Loucy (cell line): Measurements from ENCODE around the gene DNASE1.

Source experiments
- H2AFZ ChIP-seq: fragments of 200-600 bp; sonication (generic); 2 replicates; pipeline ENCODE4 v1.6.0; 2016; ENCODE audit warnings: antibody characterized with exemption, mild to moderate bottlenecking, low read length, moderate library complexity
- H3F3A ChIP-seq: fragments of 200-600 bp; 2 replicates; pipeline ENCODE4 v1.6.0; 2016; ENCODE audit warnings: antibody characterized with exemption, low read depth, mild to moderate bottlenecking
- H3K27me3 ChIP-seq: fragments of 200-600 bp; sonication (generic); 2 replicates; pipeline ENCODE4 v1.6.1; 2014; ENCODE audit warnings: low read length, mild to moderate bottlenecking; ENCODE audit not compliant: insufficient read depth, poor library complexity, severe bottlenecking
- H3K36me3 ChIP-seq: fragments of 200-600 bp; sonication (generic); 2 replicates; pipeline ENCODE4 v1.6.1; 2016; ENCODE audit warnings: low read length; ENCODE audit not compliant: insufficient read depth
- H3K4me1 ChIP-seq: fragments of 200-600 bp; sonication (generic); 2 replicates; pipeline ENCODE4 v1.5.1; 2014; ENCODE audit warnings: low read length, mild to moderate bottlenecking; ENCODE audit not compliant: insufficient read depth, poor library complexity, severe bottlenecking
- H3K4me2 ChIP-seq: fragments of 200-600 bp; sonication (generic); 2 replicates; pipeline ENCODE4 v1.6.0; 2014; ENCODE audit warnings: antibody characterized with exemption, low read length, low read depth, mild to moderate bottlenecking; ENCODE audit not compliant: poor library complexity, severe bottlenecking
- H3K4me3 ChIP-seq: fragments of 200-600 bp; sonication (generic); 2 replicates; pipeline ENCODE4 v1.5.1; 2014; ENCODE audit warnings: low read length, mild to moderate bottlenecking, mixed read lengths; ENCODE audit not compliant: poor library complexity, severe bottlenecking
- H3K79me2 ChIP-seq: fragments of 200-600 bp; sonication (generic); 2 replicates; pipeline ENCODE4 v1.6.1; 2014; ENCODE audit warnings: low read length; ENCODE audit not compliant: insufficient read depth
- H3K9ac ChIP-seq: fragments of 200-600 bp; sonication (generic); 2 replicates; pipeline ENCODE4 v1.6.0; 2014; ENCODE audit warnings: mild to moderate bottlenecking, low read depth, low read length, moderate library complexity; ENCODE audit not compliant: poor library complexity, severe bottlenecking
- H3K9me2 ChIP-seq: fragments of 200-600 bp; sonication (generic); replicated peaks from 2 replicates; pipeline ENCODE4 v1.6.1; 2016; ENCODE audit warnings: low read depth, low read length, mixed read lengths
- H3K9me3 ChIP-seq: fragments of 200-600 bp; sonication (generic); 2 replicates; pipeline ENCODE4 v1.6.1; 2014; ENCODE audit warnings: mild to moderate bottlenecking, antibody characterized with exemption, low read length, low read depth; ENCODE audit not compliant: insufficient read depth
- H4K20me1 ChIP-seq: fragments of 200-600 bp; sonication (generic); 2 replicates; pipeline ENCODE4 v1.6.0; 2014; ENCODE audit warnings: antibody characterized with exemption, low read length, mild to moderate bottlenecking; ENCODE audit not compliant: insufficient read depth, poor library complexity, severe bottlenecking
- EZH2phosphoT487 ChIP-seq: fragments of 200-600 bp; IDR thresholded peaks from 2 replicates; pipeline ENCODE4 v1.6.1; 2018; ENCODE audit warnings: antibody characterized with exemption, mild to moderate bottlenecking, moderate library complexity, borderline replicate concordance
- TF ChIP-seq, protein P1 (sequence below): fragments of 200-600 bp; sonication (generic); conservative IDR thresholded peaks from 2 replicates; pipeline ENCODE4 v1.5.1; 2014; ENCODE audit warnings: mild to moderate bottlenecking, antibody characterized with exemption, low read length

DNASE1 gene

DNA sequence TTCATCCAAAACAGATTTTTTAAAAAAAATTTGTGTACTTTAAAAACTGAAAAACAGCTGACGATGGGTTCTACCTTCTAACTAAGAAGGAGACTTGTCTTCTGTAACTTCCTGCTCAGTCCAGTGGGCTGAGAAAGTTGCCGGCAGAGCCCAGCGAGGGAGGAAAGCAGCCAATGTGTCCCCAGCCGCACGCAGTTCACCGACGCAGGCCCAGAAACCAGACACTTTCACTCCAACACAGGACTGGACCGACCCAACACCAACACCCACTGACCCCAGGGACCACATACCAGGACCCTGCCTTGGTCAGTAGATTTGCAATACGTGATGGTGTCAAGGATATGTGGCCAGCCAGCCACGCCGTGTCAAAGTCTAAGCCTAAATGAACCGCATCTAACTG is 37.3 kb downstream of the DNASE1 start:
- H3K4me3 ChIP-seq = no peak overlapping the region
- no peaks in the 10 kb centered on the region for H3K36me3 ChIP-seq
- no peaks in the 10 kb centered on the region for H4K20me1 ChIP-seq

DNA sequence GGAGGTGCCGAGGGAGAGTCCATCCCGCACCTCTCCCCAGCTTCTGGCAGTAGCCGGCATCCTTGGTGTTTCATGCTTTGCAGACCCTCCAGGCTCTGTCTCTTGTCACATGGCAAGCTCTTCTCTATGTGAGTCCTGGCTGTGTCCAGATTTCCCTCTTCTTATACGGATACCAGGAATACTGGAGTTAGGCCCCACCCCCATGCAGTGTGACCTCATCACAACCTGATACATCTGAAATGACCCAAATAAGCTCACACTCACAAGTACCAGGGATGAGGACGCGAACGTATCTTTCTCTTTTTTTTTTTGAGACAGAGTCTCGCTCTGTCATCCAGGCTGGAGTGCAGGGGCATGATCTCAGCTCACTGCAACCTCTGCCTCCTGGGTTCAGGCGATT is 39.6 kb downstream of the DNASE1 start:
- H3K9ac ChIP-seq = no peak overlapping the region
- no peaks in the 10 kb centered on the region for H3K36me3 ChIP-seq
- H3K4me2 ChIP-seq = no peak overlapping the region
- no peak overlapping the region for H3K4me3 ChIP-seq
- H3K4me1 ChIP-seq = no peaks in the 10 kb centered on the region
- H3K9me2 ChIP-seq = no peaks in the 10 kb centered on the region
- no peaks in the 10 kb centered on the region for H3K79me2 ChIP-seq
- H3F3A ChIP-seq = no peaks in the 10 kb centered on the region
- no peak overlapping the region for H2AFZ ChIP-seq
- TF ChIP-seq, protein P1, sequence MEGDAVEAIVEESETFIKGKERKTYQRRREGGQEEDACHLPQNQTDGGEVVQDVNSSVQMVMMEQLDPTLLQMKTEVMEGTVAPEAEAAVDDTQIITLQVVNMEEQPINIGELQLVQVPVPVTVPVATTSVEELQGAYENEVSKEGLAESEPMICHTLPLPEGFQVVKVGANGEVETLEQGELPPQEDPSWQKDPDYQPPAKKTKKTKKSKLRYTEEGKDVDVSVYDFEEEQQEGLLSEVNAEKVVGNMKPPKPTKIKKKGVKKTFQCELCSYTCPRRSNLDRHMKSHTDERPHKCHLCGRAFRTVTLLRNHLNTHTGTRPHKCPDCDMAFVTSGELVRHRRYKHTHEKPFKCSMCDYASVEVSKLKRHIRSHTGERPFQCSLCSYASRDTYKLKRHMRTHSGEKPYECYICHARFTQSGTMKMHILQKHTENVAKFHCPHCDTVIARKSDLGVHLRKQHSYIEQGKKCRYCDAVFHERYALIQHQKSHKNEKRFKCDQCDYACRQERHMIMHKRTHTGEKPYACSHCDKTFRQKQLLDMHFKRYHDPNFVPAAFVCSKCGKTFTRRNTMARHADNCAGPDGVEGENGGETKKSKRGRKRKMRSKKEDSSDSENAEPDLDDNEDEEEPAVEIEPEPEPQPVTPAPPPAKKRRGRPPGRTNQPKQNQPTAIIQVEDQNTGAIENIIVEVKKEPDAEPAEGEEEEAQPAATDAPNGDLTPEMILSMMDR = no peak
- TF ChIP-seq EZH2phosphoT487 = no peak
- no peaks in the 10 kb centered on the region for H4K20me1 ChIP-seq
- H3K27me3 ChIP-seq = peaks cover 28% of the 10 kb centered on the region
- H3K9me3 ChIP-seq = no peaks in the 10 kb centered on the region

More for the DNA sequence above, 37.3 kb downstream of the DNASE1 start:
- TF ChIP-seq EZH2phosphoT487 = no peak
- TF ChIP-seq, protein P1 = no peak
- H2AFZ ChIP-seq = no peak overlapping the region
- no peaks in the 10 kb centered on the region for H3F3A ChIP-seq
- H3K27me3 ChIP-seq = peaks cover 17% of the 10 kb centered on the region
- no peaks in the 10 kb centered on the region for H3K79me2 ChIP-seq
- H3K4me1 ChIP-seq = no peaks in the 10 kb centered on the region
- H3K9ac ChIP-seq = no peak overlapping the region
- no peak overlapping the region for H3K4me2 ChIP-seq
- H3K9me2 ChIP-seq = no peaks in the 10 kb centered on the region
- no peaks in the 10 kb centered on the region for H3K9me3 ChIP-seq

DNA sequence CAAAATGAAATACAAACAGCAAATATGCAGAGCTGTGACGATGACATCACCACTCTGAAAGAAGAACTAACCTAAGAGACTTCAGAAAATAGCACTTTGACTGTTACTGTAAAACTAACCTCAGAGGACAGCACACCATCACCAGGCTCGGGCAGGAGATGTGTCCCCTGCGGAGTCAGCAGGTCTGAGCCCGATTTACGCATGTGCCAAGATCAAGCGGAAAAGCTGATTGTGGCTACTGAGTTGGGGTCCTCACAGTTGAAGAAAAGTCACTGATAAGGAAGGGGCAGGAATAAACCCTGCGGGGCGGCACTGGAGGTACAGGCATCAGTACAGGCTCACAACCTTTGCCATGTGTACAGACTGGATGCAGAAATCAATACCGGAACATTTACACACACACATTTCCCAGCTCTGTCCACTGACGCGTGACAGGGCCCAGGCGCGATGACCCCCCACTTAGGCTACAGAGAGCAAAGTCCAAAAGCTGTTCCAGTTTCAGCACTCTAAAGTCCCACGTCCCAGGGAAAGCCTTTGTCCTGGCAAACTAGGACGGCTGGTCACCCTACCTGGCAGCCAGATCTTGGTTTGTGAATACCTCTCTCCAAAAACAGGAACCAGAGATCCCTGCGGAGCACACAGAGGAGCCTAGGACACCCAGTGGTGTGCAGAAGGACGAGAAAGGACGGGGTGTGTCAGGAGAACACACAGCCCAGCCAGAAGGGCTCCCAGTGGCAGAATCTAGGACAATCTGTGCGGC is 41.3 kb downstream of the DNASE1 start:
- H4K20me1 ChIP-seq = peaks cover 2% of the 10 kb centered on the region
- no peak overlapping the region for H2AFZ ChIP-seq
- H3K4me3 ChIP-seq = no peak overlapping the region
- H3F3A ChIP-seq = no peaks in the 10 kb centered on the region
- H3K9me2 ChIP-seq = no peaks in the 10 kb centered on the region
- H3K79me2 ChIP-seq = no peaks in the 10 kb centered on the region
- no peaks in the 10 kb centered on the region for H3K4me1 ChIP-seq
- H3K9ac ChIP-seq = no peak overlapping the region
- no peak overlapping the region for H3K4me2 ChIP-seq
- H3K27me3 ChIP-seq = peaks cover 32% of the 10 kb centered on the region
- no peaks in the 10 kb centered on the region for H3K9me3 ChIP-seq
- TF ChIP-seq, protein P1 = no peak
- no peak for TF ChIP-seq EZH2phosphoT487
- H3K36me3 ChIP-seq = no peaks in the 10 kb centered on the region
